Muscle of arm (tissue), 12 donors: ENCODE results near the gene NAT16. TPM values are rescaled to one million over a fixed set of nuclear protein-coding genes. Genes with fewer than 3 reads are reported as not detected.
"Not testable (repeated sequence)": the region's sequence is repeated elsewhere in the genome, so short reads cannot be mapped to it uniquely, and the experiment has no call there.

Experiments
- DNase-seq: peaks from one replicate; pipeline ENCODE4 v3.0.0-alpha.2; 2013
- polyA plus RNA-seq, 12 donors: library from polyadenylated mRNA; unstranded; fragments of 120-200 nt; gene quantifications; one replicate each; pipeline ENCODE4 v1.2.1, GENCODE V29; 2013; ENCODE audit not compliant: insufficient read length in 12 of 12

The NAT16 gene
- polyA plus RNA-seq, 12 donors, result 0.11 to 0.15 TPM; not detected in 10

GRCh38 chr7:101159696-101160674 is 20.1 kb downstream of the NAT16 start:
- no peak for DNase-seq

- DNase-seq, result no peak
Observed at GRCh38 chr7:101156866-101157589, 23.1 kb downstream of the NAT16 start.

DNA sequence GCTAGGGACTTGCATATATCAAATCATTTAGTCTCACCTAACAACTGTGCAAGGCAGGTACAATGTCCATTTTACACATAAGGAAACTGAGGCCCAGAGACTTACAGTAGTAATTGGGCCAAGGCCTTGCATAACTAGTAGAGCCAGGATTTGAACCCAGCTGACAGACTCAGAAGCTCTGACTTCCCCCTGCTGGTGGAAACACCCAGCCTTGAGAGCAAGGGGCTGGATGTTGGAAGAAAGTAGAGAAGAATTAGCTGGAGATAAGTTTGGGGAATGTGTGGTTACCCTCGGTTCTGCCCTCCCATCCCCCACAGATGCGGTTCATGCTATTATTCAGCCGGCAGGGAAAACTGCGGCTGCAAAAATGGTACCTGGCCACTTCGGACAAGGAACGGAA is 23.8 kb downstream of the NAT16 start:
- no peak for DNase-seq

- no peak for DNase-seq
Observed at GRCh38 chr7:101155303-101155702, 24.8 kb downstream of the NAT16 start.

GRCh38 chr7:101154693-101155102 is 25.4 kb downstream of the NAT16 start:
- no peak for DNase-seq

DNA sequence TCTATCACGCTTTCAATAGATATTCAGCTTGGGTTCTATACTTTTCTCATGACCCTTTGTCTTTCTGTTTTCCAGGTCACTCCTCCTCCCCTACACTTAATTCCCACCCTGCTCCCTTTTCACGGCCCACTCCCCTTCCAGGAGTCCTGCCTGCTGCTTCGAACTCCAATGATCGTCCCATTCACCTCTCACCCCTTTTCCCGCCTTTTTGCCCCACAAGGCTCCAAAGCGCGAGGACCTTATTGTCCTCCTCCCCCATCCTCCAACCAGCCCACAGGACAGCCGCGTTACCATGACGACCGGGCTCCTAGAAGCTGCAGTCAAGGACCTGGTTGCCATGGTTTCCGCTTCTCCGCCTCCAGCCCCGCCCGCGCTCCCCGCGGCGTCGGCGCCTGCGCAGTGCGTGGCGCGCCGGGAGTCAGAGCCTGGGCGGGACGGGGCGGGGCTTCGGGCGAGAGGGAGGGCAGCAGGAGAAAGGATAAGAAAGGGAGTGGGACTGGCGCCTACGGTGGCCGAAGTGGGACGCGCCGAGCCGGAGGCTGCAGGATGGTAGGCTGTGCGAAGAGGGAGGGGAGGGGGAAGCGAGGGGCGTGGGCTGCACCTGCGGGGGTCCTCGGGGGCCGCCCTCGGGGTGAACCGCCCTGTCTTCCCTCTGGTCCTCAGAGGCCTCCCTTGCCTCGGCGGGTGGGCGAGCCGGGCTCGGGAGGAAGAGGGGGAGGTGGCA is 26.0 kb downstream of the NAT16 start, which contains the start of gene AP1S1:
Gene AP1S1, plus strand, starts transcription at position 508 of the 724 bp plus-strand sequence. Its CDS starts 39 bp downstream, at position 547.
- DNase-seq, result peak; percentile 92

DNA sequence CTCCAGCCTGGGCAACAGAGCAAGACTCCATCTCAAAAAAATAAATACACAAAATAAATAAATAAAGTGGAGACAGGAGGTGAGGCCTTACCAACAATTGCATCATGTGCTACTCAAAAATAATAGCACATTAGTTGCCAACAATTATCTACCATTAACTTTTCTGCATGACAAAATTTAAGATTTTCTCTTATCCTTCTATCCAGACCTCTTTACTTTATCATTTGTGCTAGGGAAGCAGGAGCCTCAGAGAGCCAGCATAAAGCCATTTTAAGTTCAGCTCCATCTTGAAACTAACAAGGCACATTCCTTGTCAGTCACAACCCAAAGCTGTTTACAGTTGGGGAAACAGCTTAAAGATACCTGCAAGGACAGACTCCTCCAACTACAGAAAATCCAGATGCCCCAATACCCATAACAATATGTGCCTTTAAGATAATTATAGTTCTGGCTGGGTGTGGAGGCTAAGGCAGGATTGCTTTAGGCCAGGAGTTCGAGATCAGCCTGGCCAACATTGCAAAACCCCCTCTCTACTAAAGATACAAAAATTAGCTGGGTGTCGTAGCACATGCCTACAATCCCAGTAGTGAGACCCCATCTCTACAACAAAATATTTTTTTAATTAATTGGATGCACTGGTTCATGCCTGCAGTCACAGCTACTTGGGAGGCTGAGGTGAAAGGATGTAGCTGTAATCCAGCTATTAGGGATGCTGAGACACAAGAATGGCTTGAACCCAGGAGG is 28.0 kb downstream of the NAT16 start:
- DNase-seq, result no peak

DNA sequence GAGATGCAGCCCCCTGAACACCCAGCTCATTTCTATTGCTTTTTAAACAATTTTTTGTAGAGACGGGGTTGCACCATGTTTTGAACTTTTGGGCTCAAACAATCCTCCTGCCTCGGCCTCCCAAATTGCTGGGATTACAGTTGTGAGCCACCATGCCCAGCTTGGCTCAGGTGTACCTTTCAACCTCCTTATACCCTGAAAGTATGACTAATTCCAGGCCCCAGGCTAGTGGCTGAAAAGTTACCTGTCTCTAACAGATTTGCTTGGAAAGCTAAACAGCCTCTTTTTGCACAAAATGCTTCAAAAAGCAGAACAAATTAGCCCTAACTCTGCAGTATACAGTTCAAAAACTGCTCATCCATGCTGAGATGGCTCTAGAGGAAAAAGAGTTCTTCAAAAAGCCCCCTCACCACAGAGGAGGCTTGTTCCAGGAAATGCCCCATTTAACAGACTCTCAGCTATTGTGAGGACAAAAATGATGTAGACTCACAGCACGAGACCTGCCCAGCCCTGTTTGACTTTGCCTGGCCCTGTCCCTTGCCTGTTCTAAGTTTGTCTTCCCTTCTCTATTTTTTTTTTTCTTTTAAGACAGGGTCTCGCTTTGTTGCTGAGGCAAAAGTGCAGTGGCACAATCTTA is 39.2 kb downstream of the NAT16 start:
- DNase-seq, result no peak

DNA sequence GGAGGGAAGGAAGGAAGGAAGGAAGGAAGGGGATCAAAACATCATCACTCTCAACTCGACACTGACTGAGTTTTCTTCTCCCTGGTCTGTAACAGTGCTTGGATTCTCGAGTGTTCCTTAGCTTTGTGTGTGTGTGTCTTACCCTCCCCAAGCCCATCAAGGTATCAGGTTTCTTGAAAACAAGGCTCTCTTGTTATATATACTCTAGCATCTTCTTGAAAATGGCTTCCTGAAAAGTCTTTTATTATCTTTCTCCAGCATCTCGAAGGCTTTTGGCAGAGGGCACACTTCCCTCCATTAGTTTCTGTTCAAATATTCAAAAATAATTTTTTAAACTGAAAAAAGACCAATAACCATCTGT is 39.8 kb downstream of the NAT16 start:
- DNase-seq, result no peak

GRCh38 chr7:101138213-101138870 is 41.8 kb downstream of the NAT16 start:
- no peak for DNase-seq

DNA sequence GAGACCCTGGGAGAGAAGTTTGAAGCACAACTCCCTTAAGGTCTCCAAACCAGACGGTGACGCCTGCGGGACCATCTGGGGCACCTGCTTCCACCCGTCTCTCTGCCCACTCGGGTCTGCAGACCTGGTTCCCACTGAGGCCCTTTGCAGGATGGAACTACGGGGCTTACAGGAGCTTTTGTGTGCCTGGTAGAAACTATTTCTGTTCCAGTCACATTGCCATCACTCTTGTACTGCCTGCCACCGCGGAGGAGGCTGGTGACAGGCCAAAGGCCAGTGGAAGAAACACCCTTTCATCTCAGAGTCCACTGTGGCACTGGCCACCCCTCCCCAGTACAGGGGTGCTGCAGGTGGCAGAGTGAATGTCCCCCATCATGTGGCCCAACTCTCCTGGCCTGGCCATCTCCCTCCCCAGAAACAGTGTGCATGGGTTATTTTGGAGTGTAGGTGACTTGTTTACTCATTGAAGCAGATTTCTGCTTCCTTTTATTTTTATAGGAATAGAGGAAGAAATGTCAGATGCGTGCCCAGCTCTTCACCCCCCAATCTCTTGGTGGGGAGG is 42.4 kb downstream of the NAT16 start:
- DNase-seq, result no peak

DNA sequence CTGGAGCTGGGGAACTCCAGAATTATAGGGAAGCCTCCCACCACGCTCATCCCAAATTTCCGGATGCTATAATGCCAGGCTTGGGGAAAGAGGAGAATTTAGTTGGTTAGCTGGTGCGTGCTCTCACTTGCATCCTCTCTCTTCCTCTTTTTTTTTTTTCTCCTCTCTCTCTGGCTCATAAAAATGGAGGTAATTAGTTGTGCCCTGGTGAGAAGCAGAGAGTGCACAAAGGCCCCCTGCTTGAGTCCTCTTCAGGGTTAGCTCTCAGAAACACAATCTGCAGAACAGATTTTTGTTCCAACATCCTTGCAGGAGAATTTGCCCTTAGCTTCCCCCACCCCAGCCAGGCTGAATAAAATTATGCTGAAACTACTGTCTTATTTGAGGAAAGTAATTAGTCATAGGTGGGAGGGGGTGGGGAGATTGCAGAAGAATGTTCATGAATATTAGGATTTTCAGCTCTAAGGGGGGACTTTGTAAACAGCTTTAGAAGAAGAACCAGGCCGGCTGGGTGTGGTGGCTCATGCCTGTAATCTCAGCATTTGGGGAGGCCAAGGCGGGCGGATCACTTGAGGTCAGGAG is 45.6 kb downstream of the NAT16 start:
- DNase-seq, result no peak

DNA sequence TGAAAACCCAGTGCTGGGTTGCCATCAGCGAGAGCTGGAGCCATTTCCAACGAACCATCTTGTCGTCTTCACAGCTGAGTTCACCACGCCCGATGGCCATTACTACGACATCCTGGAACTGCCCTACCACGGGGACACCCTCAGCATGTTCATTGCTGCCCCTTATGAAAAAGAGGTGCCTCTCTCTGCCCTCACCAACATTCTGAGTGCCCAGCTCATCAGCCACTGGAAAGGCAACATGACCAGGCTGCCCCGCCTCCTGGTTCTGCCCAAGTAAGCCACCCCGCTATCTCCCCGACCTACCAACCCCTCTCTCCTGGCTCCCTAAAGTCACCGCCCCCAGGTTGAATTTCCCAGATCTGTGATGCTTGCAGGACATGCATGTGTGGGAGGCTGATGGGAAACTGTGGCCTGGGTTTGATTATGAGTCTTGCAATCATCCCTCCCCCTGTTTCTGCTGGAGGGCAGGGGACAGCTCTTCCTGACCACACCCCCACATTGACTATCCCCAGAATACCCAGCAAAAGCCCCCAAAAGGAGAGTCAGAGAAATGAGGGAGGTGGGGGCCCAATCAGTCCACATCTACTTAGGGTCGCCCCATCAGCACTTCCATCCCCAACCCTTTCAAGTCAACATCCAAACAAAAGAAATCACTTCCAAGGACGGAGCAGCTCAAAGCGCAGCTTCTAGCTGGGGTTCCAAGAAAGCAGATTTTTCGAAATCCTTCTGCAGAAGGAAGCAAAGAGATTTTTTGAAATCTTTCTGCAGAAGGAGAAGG is 46.3 kb downstream of the NAT16 start:
- DNase-seq, result no peak

DNA sequence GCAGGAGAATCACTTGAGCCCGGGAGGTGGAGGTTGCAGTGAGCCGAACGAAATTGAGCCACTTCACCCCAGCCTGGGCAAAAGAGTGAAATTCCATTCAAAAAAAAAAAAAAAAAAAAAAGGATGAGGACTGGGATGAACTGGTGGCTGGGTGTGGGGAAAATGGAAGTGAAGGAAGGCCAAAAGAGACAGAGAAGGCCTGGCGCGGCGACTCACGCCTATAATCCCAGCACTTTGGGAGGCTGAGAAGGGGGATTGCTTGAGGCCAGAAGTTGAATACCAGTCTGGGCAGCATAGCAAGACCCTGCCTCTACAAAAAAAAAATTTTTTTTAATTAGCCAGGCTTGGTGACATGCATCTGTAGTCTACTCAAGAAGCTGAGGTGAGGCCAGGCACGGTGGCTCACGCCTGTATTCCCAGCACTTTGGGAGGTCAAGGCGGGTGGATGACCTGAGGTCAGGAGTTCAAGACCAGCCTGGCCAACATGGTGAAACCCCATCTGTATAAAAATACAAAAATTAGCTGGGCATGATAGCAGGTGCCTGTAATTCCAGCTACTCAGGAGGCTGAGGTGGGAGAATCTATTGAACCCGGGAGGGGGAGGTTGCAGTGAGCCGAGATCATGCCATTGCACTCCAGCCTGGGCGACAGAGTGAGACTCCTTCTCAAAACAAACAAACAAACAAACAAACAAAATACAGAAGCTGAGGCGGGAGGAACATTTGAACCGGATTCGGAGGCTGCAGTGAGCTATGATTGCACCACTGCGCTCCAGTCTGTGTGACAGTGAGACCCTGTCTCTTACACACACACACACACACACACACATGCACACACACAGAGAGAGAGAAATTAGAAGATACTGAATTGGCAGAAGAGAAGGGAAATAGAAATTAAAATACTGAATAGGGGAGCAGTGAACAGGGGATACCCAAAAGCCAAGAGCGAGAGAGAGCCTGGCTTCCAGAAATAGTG is 47.2 kb downstream of the NAT16 start:
- not testable (repeated sequence) for DNase-seq

- no peak for DNase-seq
Observed at GRCh38 chr7:101129603-101130117, 50.4 kb downstream of the NAT16 start.

DNA sequence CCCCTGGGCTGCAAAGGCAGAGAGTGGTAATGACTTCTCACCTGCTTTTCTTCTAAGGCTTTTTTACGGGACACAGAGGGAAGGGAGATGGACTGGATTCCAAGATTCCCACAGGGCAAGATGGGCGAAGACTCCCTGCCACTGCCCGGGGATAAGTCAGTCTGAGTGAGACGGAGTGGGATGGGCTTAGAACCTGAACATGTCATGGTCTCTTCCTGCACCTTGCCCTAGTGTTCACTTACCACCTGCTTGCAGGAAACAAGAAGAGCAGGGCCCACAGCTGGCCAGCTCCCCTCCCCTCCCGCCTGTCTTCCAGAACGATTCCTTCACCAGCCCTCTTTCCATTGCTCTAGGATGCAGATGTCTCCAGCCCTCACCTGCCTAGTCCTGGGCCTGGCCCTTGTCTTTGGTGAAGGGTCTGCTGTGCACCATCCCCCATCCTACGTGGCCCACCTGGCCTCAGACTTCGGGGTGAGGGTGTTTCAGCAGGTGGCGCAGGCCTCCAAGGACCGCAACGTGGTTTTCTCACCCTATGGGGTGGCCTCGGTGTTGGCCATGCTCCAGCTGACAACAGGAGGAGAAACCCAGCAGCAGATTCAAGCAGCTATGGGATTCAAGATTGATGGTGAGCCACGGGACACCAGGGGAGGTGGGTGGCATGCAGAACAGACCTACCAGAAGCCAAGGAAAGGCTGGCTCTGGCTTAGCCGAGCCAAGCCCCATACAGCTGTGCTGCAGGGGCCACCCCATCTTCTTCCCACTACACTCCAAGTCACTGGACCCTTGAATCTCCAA is 51.9 kb downstream of the NAT16 start:
- DNase-seq, result no peak
